ENCODE results near the gene ODAD3.
"Not testable (repeated sequence)": the region's sequence is repeated elsewhere in the genome, so short reads cannot be mapped to it uniquely, and the experiment has no call there.

The ODAD3 gene

GRCh38 chr19:11478167-11479089 lies 43.5 kb upstream of the ODAD3 start:
- H3K4me3 ChIP-seq (ENCODE audit: low read depth in 1 of 5, low read length in 5 of 5), result no peak overlapping the region
- no peak overlapping the region for H3K27ac ChIP-seq (ENCODE audit: low read depth, low read length)
- H3K9me3 ChIP-seq (ENCODE audit: control insufficient read depth in 5 of 5, low read length in 5 of 5), result no peaks in the 10 kb centered on the region
- H3K36me3 ChIP-seq (ENCODE audit: control insufficient read depth in 5 of 5, insufficient read depth in 5 of 5, low read length in 5 of 5), result no peaks in the 10 kb centered on the region
- H3K9ac ChIP-seq (ENCODE audit: low read length in 5 of 5), result no peak overlapping the region
- peaks cover 0 to 27% (median 20%) of the 10 kb centered on the region in 5 donors for H3K4me1 ChIP-seq (ENCODE audit: control insufficient read depth in 5 of 5, insufficient read depth in 5 of 5, low read length in 5 of 5)
- peaks cover 14 to 28% (median 26%) of the 10 kb centered on the region in 5 donors for H3K27me3 ChIP-seq (ENCODE audit: control insufficient read depth in 5 of 5, insufficient read depth in 4 of 5, low read length in 5 of 5)

GRCh38 chr19:11475861-11476260 lies 40.9 kb upstream of the ODAD3 start:
- Histone ChIP-seq H3K27ac (ENCODE audit: low read depth, low read length) (no peak overlapping the region), H3K9me3 (ENCODE audit: control insufficient read depth in 5 of 5, low read length in 5 of 5) (no peaks in the 10 kb centered on the region), H3K9ac (ENCODE audit: low read length in 5 of 5) (no peak overlapping the region), H3K4me1 (ENCODE audit: control insufficient read depth in 5 of 5, insufficient read depth in 5 of 5, low read length in 5 of 5) (peaks cover 0 to 8% (median 4%) of the 10 kb centered on the region in 5 donors), H3K27me3 (ENCODE audit: control insufficient read depth in 5 of 5, insufficient read depth in 4 of 5, low read length in 5 of 5) (peaks cover 0 to 8% (median 6%) of the 10 kb centered on the region in 5 donors), H3K4me3 (ENCODE audit: low read depth in 1 of 5, low read length in 5 of 5) (no peak overlapping the region), H3K36me3 (ENCODE audit: control insufficient read depth in 5 of 5, insufficient read depth in 5 of 5, low read length in 5 of 5) (no peaks in the 10 kb centered on the region)

- not testable (repeated sequence) for H3K4me3 ChIP-seq (ENCODE audit: low read depth in 1 of 5, low read length in 5 of 5); H3K36me3 ChIP-seq (ENCODE audit: control insufficient read depth in 5 of 5, insufficient read depth in 5 of 5, low read length in 5 of 5); H3K9me3 ChIP-seq (ENCODE audit: control insufficient read depth in 5 of 5, low read length in 5 of 5); H3K4me1 ChIP-seq (ENCODE audit: control insufficient read depth in 5 of 5, insufficient read depth in 5 of 5, low read length in 5 of 5); H3K9ac ChIP-seq (ENCODE audit: low read length in 5 of 5); H3K27ac ChIP-seq (ENCODE audit: low read depth, low read length); H3K27me3 ChIP-seq (ENCODE audit: control insufficient read depth in 5 of 5, insufficient read depth in 4 of 5, low read length in 5 of 5)
Measured at GRCh38 chr19:11475343-11475742, 40.4 kb upstream of the ODAD3 start.

GRCh38 chr19:11473725-11474124 lies 38.8 kb upstream of the ODAD3 start:
- H3K36me3 ChIP-seq (ENCODE audit: control insufficient read depth in 5 of 5, insufficient read depth in 5 of 5, low read length in 5 of 5), result no peaks in the 10 kb centered on the region
- no peak overlapping the region for H3K9ac ChIP-seq (ENCODE audit: low read length in 5 of 5)
- no peak overlapping the region for H3K27ac ChIP-seq (ENCODE audit: low read depth, low read length)
- no peaks in the 10 kb centered on the region for H3K9me3 ChIP-seq (ENCODE audit: control insufficient read depth in 5 of 5, low read length in 5 of 5)
- H3K4me3 ChIP-seq (ENCODE audit: low read depth in 1 of 5, low read length in 5 of 5), result no peak overlapping the region
- no peaks in the 10 kb centered on the region for H3K27me3 ChIP-seq (ENCODE audit: control insufficient read depth in 5 of 5, insufficient read depth in 4 of 5, low read length in 5 of 5)
- no peaks in the 10 kb centered on the region for H3K4me1 ChIP-seq (ENCODE audit: control insufficient read depth in 5 of 5, insufficient read depth in 5 of 5, low read length in 5 of 5)

- not testable (repeated sequence) for H3K36me3 ChIP-seq (ENCODE audit: control insufficient read depth in 5 of 5, insufficient read depth in 5 of 5, low read length in 5 of 5); H3K27ac ChIP-seq (ENCODE audit: low read depth, low read length); H3K27me3 ChIP-seq (ENCODE audit: control insufficient read depth in 5 of 5, insufficient read depth in 4 of 5, low read length in 5 of 5); H3K9me3 ChIP-seq (ENCODE audit: control insufficient read depth in 5 of 5, low read length in 5 of 5); H3K4me3 ChIP-seq (ENCODE audit: low read depth in 1 of 5, low read length in 5 of 5); H3K9ac ChIP-seq (ENCODE audit: low read length in 5 of 5); H3K4me1 ChIP-seq (ENCODE audit: control insufficient read depth in 5 of 5, insufficient read depth in 5 of 5, low read length in 5 of 5)
Measured at GRCh38 chr19:11468266-11468845, 33.4 kb upstream of the ODAD3 start.

- no peaks in the 10 kb centered on the region for H3K9me3 ChIP-seq (ENCODE audit: control insufficient read depth in 5 of 5, low read length in 5 of 5)
- H3K4me3 ChIP-seq (ENCODE audit: low read depth in 1 of 5, low read length in 5 of 5), result no peak overlapping the region
- no peak overlapping the region for H3K9ac ChIP-seq (ENCODE audit: low read length in 5 of 5)
- no peak overlapping the region for H3K27ac ChIP-seq (ENCODE audit: low read depth, low read length)
- H3K36me3 ChIP-seq (ENCODE audit: control insufficient read depth in 5 of 5, insufficient read depth in 5 of 5, low read length in 5 of 5), result no peaks in the 10 kb centered on the region
- H3K4me1 ChIP-seq (ENCODE audit: control insufficient read depth in 5 of 5, insufficient read depth in 5 of 5, low read length in 5 of 5), result no peaks in the 10 kb centered on the region
- peaks cover 0 to 5% (median 2%) of the 10 kb centered on the region in 5 donors for H3K27me3 ChIP-seq (ENCODE audit: control insufficient read depth in 5 of 5, insufficient read depth in 4 of 5, low read length in 5 of 5)
Measured at GRCh38 chr19:11465600-11465999, 30.7 kb upstream of the ODAD3 start.

- Histone ChIP-seq H3K27me3 (ENCODE audit: control insufficient read depth in 5 of 5, insufficient read depth in 4 of 5, low read length in 5 of 5) (peaks cover 0 to 10% (median 4%) of the 10 kb centered on the region in 5 donors), H3K9ac (ENCODE audit: low read length in 5 of 5) (no peak overlapping the region), H3K4me1 (ENCODE audit: control insufficient read depth in 5 of 5, insufficient read depth in 5 of 5, low read length in 5 of 5) (no peaks in the 10 kb centered on the region), H3K36me3 (ENCODE audit: control insufficient read depth in 5 of 5, insufficient read depth in 5 of 5, low read length in 5 of 5) (no peaks in the 10 kb centered on the region), H3K27ac (ENCODE audit: low read depth, low read length) (no peak overlapping the region), H3K4me3 (ENCODE audit: low read depth in 1 of 5, low read length in 5 of 5) (no peak overlapping the region), H3K9me3 (ENCODE audit: control insufficient read depth in 5 of 5, low read length in 5 of 5) (no peaks in the 10 kb centered on the region)
Measured at GRCh38 chr19:11464333-11465265, 29.7 kb upstream of the ODAD3 start.

- H3K9ac ChIP-seq (ENCODE audit: low read length in 5 of 5), result no peak overlapping the region
- H3K36me3 ChIP-seq (ENCODE audit: control insufficient read depth in 5 of 5, insufficient read depth in 5 of 5, low read length in 5 of 5), result no peaks in the 10 kb centered on the region
- H3K9me3 ChIP-seq (ENCODE audit: control insufficient read depth in 5 of 5, low read length in 5 of 5), result no peaks in the 10 kb centered on the region
- H3K4me3 ChIP-seq (ENCODE audit: low read depth in 1 of 5, low read length in 5 of 5), result no peak overlapping the region
- H3K27ac ChIP-seq (ENCODE audit: low read depth, low read length), result no peak overlapping the region
- peaks cover 2 to 12% (median 4%) of the 10 kb centered on the region in 5 donors for H3K27me3 ChIP-seq (ENCODE audit: control insufficient read depth in 5 of 5, insufficient read depth in 4 of 5, low read length in 5 of 5)
- H3K4me1 ChIP-seq (ENCODE audit: control insufficient read depth in 5 of 5, insufficient read depth in 5 of 5, low read length in 5 of 5), result no peaks in the 10 kb centered on the region
Measured at GRCh38 chr19:11463391-11463790, 28.5 kb upstream of the ODAD3 start.

- Histone ChIP-seq H3K27me3 (ENCODE audit: control insufficient read depth in 5 of 5, insufficient read depth in 4 of 5, low read length in 5 of 5) (peaks cover 7 to 15% (median 11%) of the 10 kb centered on the region in 5 donors), H3K27ac (ENCODE audit: low read depth, low read length) (no peak overlapping the region), H3K36me3 (ENCODE audit: control insufficient read depth in 5 of 5, insufficient read depth in 5 of 5, low read length in 5 of 5) (no peaks in the 10 kb centered on the region), H3K4me1 (ENCODE audit: control insufficient read depth in 5 of 5, insufficient read depth in 5 of 5, low read length in 5 of 5) (no peaks in the 10 kb centered on the region), H3K9ac (ENCODE audit: low read length in 5 of 5) (no peak overlapping the region), H3K9me3 (ENCODE audit: control insufficient read depth in 5 of 5, low read length in 5 of 5) (no peaks in the 10 kb centered on the region), H3K4me3 (ENCODE audit: low read depth in 1 of 5, low read length in 5 of 5) (no peak overlapping the region)
Measured at GRCh38 chr19:11461453-11461852, 26.5 kb upstream of the ODAD3 start.
